Keratinocyte (primary cell): Measurements from ENCODE around the gene PNPT1.

Experiments
- CTCF ChIP-seq, 3 experiments: IDR thresholded peaks in 1 of 3; conservative IDR thresholded peaks in 1 of 3; optimal IDR thresholded peaks in 1 of 3; 2 replicates in 2 of 3; 3 replicates in 1 of 3; pipeline versions ENCODE3 to v1.5.1; 2011; ENCODE audit warnings: low read length in 3 of 3, mild to moderate bottlenecking in 3 of 3, moderate library complexity in 2 of 3, control low read depth in 1 of 3, inconsistent platforms in 1 of 3; ENCODE audit not compliant: insufficient read depth in 2 of 3; ENCODE audit errors: extremely low read depth in 1 of 3
- EZH2 ChIP-seq: IDR thresholded peaks from one replicate; pipeline ENCODE4 v1.6.1; 2012; ENCODE audit warnings: inconsistent platforms, mild to moderate bottlenecking, low read length, moderate library complexity

DNA sequence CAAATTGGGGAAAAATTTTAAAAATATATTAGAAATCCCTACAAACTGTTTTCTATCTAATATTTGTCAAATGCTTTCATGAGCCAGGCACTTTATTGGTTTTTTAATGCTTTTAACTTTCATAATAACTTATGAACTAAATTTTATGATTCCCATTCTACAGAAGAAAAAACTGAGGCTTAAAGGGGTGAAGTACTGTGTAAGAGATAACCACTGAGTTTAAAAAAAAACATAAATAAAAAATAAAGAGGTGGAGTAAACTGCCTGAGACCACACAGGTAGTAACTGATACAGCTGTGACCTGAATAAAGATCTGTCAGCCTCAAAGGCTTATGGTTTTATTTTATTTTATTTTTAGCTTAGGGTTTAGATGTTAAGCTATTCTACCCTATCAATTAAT is 24.7 kb downstream of the PNPT1 start:
- no peak for TF ChIP-seq CTCF (optimal IDR thresholded peaks at IDR 0.05 in 1 of 3, IDR thresholded peaks at IDR 0.05 in 1 of 3, conservative IDR thresholded peaks at IDR 0.05 in 1 of 3; ENCODE audit: extremely low read depth in 1 of 3, insufficient read depth in 2 of 3, low read length in 3 of 3)
- no peak for TF ChIP-seq EZH2
